GM12874 (cell line): ENCODE measurements around the gene ACAN.

Experiments used
- TF ChIP-seq, protein P1 (sequence below): IDR thresholded peaks from 2 replicates; pipeline ENCODE4 v1.5.1; 2011; ENCODE audit warnings: low read depth, mild to moderate bottlenecking, control low read depth, low read length, moderate library complexity; ENCODE audit not compliant: insufficient read depth

Gene ACAN

DNA sequence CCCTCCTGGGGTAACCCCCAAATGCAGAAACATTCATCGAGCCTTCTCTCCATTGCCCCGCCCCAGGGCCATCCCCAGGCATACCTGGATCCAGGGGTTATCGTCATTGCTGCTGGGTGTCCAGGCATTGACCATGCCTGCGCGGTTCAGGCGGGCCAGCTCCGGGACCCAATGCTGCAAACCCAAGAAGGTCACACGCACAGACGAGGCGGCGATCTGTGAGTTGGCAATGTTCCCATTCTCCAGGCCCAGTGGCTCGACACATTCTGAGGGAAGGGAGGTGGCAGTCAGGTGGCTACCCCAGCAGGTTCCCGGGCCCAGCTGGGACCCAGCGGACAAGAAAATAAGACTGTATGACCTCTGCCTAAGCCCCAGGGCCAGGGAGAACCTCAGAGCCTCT, 103.9 kb downstream of the ACAN start:
- TF ChIP-seq, protein P1, sequence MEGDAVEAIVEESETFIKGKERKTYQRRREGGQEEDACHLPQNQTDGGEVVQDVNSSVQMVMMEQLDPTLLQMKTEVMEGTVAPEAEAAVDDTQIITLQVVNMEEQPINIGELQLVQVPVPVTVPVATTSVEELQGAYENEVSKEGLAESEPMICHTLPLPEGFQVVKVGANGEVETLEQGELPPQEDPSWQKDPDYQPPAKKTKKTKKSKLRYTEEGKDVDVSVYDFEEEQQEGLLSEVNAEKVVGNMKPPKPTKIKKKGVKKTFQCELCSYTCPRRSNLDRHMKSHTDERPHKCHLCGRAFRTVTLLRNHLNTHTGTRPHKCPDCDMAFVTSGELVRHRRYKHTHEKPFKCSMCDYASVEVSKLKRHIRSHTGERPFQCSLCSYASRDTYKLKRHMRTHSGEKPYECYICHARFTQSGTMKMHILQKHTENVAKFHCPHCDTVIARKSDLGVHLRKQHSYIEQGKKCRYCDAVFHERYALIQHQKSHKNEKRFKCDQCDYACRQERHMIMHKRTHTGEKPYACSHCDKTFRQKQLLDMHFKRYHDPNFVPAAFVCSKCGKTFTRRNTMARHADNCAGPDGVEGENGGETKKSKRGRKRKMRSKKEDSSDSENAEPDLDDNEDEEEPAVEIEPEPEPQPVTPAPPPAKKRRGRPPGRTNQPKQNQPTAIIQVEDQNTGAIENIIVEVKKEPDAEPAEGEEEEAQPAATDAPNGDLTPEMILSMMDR: no peak

DNA sequence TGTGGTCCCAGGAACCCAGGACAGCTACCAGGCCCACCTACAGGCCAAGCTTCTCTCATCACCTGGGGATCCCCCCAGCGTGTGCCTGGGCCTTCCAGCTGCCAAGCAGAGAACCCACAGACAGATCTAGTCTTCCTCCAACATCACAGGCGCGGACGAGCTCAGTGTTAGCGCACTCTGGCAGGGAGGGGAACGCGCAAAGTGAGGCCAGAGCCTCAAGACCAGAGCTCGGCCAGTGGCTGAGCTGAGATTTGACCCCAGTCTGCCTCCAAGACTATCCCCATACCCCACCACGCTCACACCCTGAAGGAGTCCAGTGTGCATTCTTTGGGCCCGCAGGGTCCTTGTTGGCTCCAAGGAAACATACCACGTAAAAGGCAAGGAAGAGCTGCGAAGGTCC, 104.9 kb downstream of the ACAN start:
- TF ChIP-seq, protein P1: no peak

DNA sequence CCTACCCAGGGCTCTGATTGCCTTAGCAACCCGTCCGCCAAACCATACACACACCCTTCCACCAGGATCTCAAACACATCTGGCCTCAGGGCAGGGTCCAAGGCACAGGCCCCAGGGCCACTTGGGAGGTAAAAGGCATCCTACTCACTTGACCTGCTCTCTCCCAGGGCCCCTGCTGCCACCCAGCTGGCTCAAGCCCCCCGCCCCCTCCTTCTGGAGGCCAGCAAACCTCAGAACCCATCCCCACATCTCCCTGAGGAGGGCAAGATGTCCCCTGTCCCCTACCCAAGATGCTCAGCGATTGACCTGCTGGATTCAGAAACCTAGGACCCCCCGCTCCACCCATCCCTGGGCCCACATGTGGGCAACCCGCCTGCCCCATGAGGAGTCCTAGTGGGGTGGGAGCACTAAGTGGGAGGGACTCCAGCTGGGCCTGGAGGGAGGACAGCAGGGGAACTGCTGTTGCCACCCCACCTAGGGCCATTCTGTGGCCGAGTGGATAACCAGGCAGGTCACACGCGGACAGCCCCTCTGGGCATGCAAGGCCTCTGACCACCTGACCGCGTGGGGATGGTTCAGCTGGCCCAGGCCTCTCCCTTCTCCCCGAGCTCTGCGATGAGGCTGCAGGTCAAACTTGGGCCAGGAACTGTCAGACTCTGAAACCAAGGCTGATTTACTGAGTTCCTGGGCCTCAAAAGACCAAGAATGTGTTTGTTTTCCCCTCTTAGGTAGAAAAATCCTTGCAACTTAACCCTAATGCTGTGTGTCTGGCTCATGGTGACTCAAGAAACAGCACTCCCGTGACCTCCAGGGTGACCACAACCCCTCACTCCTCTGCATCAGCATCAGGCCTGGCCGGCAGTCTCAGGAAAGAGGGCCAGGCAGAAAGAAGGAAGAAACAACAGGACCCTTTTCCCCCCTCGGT, 105.7 kb downstream of the ACAN start:
- TF ChIP-seq, protein P1: no peak

DNA sequence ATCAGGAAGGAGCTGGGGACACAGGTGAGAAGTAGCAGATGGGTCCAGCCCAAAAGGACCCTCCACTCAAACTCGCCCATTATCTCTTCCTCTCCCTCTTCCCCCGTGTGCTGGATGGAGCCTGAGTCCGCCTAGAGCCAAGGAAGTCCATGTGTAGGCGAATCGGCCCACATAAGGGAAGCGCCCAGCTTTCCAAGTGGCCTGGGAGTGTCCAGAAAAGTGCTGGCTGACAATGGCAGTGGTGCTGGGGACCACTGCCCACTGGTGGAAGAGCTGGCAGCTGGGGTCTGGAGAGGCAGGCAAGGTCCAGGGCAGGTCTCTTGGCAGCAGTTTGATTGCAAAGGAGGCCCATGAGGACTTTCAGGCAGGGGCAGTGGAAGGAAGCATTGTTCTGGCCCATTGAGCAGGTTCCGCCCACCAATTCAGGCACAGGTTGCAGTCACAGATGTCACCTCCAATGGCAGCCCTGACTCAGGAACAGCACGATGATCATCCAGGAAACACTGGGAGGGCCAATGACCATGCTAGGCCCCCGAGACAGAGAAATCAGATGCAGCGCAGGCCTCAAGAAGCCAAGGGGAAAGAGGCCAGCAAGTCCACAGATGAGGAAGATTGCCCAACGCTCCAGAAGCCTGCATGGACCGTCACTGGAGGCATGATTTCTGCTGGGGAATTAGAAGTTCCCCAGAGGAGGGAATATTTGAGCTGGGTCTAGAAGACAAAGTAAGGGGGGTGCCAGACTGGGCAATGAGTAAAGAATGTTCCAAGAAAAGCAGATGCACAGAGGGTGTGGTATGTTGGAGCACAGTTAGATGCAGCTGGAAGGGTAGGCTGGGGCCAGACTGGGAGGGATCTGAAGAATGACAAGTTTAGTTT, 107.0 kb downstream of the ACAN start:
- TF ChIP-seq, protein P1: no peak

DNA sequence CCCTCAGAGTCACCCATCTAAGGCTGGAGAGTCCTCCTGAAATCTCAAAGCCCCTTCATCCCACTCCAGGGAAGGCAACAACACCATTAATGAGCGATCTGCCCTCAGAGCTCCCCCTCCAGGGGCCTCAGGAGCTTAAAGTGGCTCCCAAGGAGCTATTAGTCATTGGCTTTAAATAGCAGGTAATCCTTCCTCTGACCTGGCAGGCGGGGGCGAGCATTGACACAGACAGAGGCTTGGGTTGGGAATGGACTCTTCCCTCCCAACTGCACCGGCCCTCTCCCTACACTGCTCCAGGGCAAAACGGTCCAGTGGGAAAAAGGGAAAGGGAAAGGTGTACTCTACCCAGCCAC, 108.5 kb downstream of the ACAN start:
- TF ChIP-seq, protein P1: no peak

DNA sequence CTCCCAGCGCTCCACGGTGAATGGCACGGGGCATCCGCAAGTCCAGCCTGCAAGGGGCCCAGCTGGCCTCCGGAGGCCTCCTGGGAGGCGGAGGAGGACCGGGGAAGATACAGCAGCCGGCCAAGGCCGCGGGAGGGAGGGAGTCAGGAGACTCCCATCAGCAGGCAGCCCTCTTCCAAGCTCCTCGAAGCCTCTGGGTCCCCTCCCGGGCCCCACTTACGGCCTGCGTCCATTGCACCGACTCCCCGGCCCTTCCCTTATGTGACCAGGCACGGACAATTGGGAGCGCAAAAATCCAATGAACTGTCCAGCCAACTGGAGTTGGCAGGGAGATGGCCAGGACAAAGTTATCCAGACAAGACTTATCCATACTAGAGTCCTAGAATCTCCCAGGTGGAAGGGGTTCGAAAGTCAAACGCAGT, 109.3 kb downstream of the ACAN start:
- TF ChIP-seq, protein P1: no peak

DNA sequence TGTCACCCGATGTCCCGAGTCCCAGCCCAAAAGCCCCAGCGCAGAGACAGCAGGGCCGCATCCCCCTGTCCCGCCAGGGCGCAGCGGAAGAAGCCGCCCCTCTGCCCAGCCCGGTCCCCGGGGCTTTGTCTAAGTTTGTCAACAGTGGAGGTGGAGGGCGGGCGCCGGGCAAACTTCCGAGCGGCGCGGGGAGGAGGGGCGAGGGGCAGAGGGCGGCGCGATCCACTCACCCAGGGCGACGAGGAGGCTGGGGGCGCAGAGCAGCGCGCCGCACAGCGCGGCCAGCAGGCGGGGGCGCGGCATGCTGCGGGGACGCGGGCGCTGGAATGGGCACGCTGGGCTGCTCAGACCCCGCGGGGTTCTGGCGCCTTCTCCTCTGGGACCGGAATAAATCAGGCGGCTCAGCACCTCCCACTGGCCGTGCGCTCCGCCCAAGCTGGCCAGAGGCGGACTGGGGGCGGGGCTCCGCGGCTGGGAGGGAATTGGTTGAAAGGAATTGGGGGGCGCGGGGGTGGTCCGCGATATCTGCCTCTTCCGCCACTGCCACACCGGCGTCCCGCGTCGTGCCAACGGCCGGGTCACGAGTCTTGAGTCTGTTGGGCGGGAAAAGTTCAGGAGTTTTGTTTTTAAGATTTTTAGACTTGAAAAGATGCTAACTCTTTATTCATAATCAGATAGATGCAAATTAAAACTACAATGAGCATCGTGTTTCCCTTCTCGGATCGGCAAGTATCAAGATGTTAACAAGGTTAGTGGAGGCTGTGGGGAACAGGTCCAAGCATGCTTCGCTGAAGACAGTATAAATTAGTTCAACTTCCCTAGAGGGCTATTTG, 110.0 kb downstream of the ACAN start, which contains the start of gene MFGE8:
Gene MFGE8 (minus strand): TSS at position 363 of the 833 bp plus-strand sequence. CDS start 60 bp downstream, at position 303.
- TF ChIP-seq, protein P1: no peak
